Ascending aorta (tissue), 2 donors: ENCODE data around the gene AGER. TPM values are rescaled to one million over a fixed set of nuclear protein-coding genes. Genes with fewer than 3 reads are reported as not detected.

Experiments used
- DNase-seq, 2 donors: peaks; one replicate each; pipeline ENCODE4 v3.0.0-alpha.2; 2019; ENCODE audit warnings: low spot score in 2 of 2
- H3K27ac ChIP-seq, 2 donors: fragments of 200-600 bp; sonication (generic); one replicate each; pipeline ENCODE4 v1.5.1; 2016 to 2017; ENCODE audit warnings: mild to moderate bottlenecking in 1 of 2
- H3K27me3 ChIP-seq: fragments of 200-600 bp; sonication (generic); one replicate; pipeline ENCODE4 v1.5.1; 2017
- H3K36me3 ChIP-seq, 2 donors: fragments of 200-600 bp; sonication (generic); one replicate each; pipeline ENCODE4 v1.5.1; 2016
- H3K4me1 ChIP-seq, 2 donors: fragments of 200-600 bp; sonication (generic); one replicate each; pipeline ENCODE4 v1.5.1; 2016 to 2017; ENCODE audit warnings: mild to moderate bottlenecking in 1 of 2
- H3K4me3 ChIP-seq, 2 donors: fragments of 200-600 bp; sonication (generic); one replicate each; pipeline ENCODE4 v1.5.1; 2016 to 2017; ENCODE audit warnings: mild to moderate bottlenecking in 1 of 2
- H3K9me3 ChIP-seq, 2 donors: fragments of 200-600 bp; sonication (generic); one replicate each; pipeline ENCODE4 v1.5.1; 2016
- CTCF ChIP-seq, 3 experiments: fragments of 200-600 bp in 2 of 3; fragments of 450-650 bp in 1 of 3; sonication (generic) in 2 of 3; IDR thresholded peaks; one replicate each; pipeline ENCODE4 v1.5.1; 2016 to 2019; ENCODE audit warnings: antibody characterized with exemption in 3 of 3, mild to moderate bottlenecking in 1 of 3, moderate library complexity in 1 of 3
- intact Hi-C: fragments of 100-400 bp; cut with DNase I; formaldehyde crosslinking; loops from one replicate; pipeline ENCODE4 v1.15.1; 2023
- total RNA-seq: library from RNA; depleted of rRNA; stranded (reverse); fragments of >200 nt; gene quantifications from one replicate; pipeline ENCODE4 v1.1.0, GENCODE V29; 2016

AGER gene
- total RNA-seq, 1 donor from 2014 or later: 6.1 TPM

DNA sequence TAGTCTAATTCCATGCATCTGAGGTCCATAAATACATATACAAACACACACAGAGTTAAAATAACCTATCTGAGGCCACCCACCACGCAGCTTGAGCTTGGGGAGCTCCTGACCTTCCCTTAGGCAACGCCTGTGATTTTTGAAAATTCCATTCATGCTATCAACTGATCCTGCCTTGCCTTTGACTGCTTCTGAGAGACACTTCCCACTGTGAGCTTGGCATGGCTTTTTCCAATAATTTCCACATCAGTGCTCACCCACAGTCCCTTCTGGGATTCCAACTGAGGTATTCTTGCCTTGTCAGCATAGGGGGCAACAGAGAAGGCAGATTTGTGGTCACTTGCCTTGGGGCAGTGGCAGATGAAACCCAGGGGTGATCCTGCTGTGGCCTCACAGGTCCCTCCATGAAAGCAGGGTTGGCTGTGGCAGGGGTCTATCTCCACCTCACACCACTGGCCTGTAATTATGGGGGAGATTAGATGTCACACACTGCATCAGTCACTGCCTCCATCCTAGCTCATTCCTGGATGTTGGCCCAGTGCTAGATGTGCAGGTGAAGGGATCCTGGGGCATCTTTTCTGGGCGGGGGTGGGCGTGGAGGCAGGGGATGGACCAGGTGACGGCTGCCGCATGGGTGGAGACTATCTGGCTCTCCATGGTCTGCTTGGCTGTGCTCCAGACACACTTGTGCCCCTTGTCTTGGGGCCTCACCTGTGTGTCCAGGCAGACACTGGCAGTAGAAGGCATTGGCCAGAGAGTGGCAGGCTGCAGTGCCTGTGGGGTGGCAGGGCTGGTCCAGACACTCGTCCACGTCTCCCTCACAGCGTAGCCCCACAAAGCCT, 19.6 kb upstream of the AGER start:
- intact Hi-C loops: no loop called here
- Histone ChIP-seq H3K4me3 (no peak overlapping the region), H3K27me3 (no peaks in the 10 kb centered on the region), H3K36me3 (no peaks in the 10 kb centered on the region), H3K9me3 (no peaks in the 10 kb centered on the region), H3K27ac (no peak overlapping the region), H3K4me1 (no peaks in the 10 kb centered on the region)
- DNase-seq: no peak
- no peak for TF ChIP-seq CTCF (IDR thresholded peaks at IDR 0.05)

DNA sequence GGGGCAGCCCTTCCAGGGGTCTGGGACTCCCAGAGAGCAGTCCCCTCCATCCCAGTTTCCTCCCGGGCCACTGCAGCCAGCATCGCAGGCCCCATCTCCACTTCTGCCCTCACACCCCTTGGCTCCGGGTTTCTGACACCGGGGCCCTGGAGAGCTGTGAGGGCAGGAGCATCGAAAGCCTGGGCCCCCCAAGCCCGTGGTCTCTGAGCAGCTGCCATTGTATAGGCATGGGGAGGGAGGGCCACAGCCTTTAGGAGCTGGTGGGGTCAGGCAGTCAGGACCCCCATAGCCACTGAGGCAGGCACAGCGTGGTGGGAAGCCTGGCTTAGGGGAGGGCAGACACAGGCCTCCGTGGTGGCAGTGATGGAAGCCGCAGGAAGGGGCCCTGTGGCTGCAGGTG, 18.1 kb upstream of the AGER start:
- Histone ChIP-seq H3K4me1 (peaks cover 0 to 1% of the 10 kb centered on the region in 2 donors), H3K9me3 (no peaks in the 10 kb centered on the region), H3K4me3 (no peak overlapping the region), H3K36me3 (no peaks in the 10 kb centered on the region), H3K27ac (no peak overlapping the region), H3K27me3 (no peaks in the 10 kb centered on the region)
- TF ChIP-seq CTCF (IDR thresholded peaks at IDR 0.05): no peak
- intact Hi-C loops: no loop called here
- no peak for DNase-seq

DNA sequence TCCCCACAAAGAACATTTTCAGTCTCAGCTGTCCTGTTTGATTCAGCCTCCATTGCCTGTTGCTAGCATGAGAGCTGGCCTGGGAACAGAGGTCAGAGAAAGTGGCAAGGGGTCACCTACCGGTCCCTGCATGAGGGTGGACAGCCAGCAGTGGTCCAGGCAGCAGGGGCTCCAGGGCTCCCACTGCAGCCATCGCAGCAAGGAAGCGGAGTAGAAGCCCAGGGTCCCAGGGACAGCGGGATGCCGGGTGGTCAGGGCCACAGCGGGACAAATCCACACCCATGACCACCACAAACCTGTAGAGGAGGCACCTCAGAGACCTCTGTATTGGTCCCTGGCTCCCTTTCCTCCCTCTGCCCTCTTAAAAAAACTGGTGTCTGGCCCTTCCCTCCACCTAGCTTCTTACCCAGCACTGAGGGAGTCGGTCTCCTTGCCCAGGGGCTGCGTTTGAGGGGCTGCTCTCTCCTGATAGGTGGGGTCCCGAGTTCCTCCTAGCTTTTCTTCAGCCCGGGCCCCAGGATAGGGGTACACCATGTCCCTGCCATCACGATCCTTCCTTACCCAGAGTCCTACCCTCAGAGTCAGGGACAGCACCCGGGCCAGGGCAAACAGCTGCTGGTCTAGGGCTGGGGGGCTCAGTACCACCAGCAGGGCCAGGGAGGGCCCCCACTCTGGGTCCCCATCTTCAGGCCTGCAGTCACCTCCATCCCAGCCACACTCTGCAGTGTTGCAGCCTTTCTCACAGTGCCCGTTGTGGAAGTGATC, 16.8 kb upstream of the AGER start:
- no peak for DNase-seq
- TF ChIP-seq CTCF (IDR thresholded peaks at IDR 0.05): no peak
- intact Hi-C loops: no loop called here
- peaks cover 3 to 9% of the 10 kb centered on the region in 2 donors for H3K4me1 ChIP-seq
- H3K9me3 ChIP-seq: no peaks in the 10 kb centered on the region
- no peak overlapping the region for H3K27ac ChIP-seq
- no peaks in the 10 kb centered on the region for H3K36me3 ChIP-seq
- H3K27me3 ChIP-seq: no peaks in the 10 kb centered on the region
- H3K4me3 ChIP-seq: no peak overlapping the region

- intact Hi-C loops: loop anchor here (5.0 kb wide), 6 partner anchors 72 to 1213 kb away; partner anchors contain the start of genes ATF6B, C6orf47, GPANK1 and PHF1
- DNase-seq: no peak
- H3K36me3 ChIP-seq: no peaks in the 10 kb centered on the region
- no peak overlapping the region for H3K27ac ChIP-seq
- no peaks in the 10 kb centered on the region for H3K9me3 ChIP-seq
- no peak overlapping the region for H3K4me3 ChIP-seq
- peaks cover 3 to 9% of the 10 kb centered on the region in 2 donors for H3K4me1 ChIP-seq
- no peak for TF ChIP-seq CTCF (IDR thresholded peaks at IDR 0.05)
- H3K27me3 ChIP-seq: no peaks in the 10 kb centered on the region
Measured at GRCh38 chr6:32198866-32199265, 14.8 kb upstream of the AGER start.

- Histone ChIP-seq H3K27ac (no peak overlapping the region), H3K4me3 (no peak overlapping the region), H3K9me3 (no peaks in the 10 kb centered on the region), H3K4me1 (peaks cover 3 to 9% of the 10 kb centered on the region in 2 donors), H3K36me3 (no peaks in the 10 kb centered on the region), H3K27me3 (no peaks in the 10 kb centered on the region)
- intact Hi-C loops: loop anchor here (5.0 kb wide), 6 partner anchors 71 to 1214 kb away; partner anchors contain the start of genes ATF6B, C6orf47, GPANK1 and PHF1
- no peak for TF ChIP-seq CTCF (IDR thresholded peaks at IDR 0.05)
- no peak for DNase-seq
Measured at GRCh38 chr6:32198345-32198696, 14.3 kb upstream of the AGER start.
